Uterus (tissue), 2 donors: ENCODE results near the gene DLL3.

Experiments used
- POLR2A ChIP-seq, 2 donors: fragments of 450-650 bp; IDR thresholded peaks; one replicate each; pipeline ENCODE4 v1.6.1; 2016; ENCODE audit warnings: antibody characterized with exemption in 2 of 2, mild to moderate bottlenecking in 1 of 2, moderate library complexity in 1 of 2
- TF ChIP-seq, protein P1 (sequence below), 4 experiments: fragments of 200-600 bp in 2 of 4; fragments of 450-650 bp in 2 of 4; sonication (generic) in 2 of 4; IDR thresholded peaks; one replicate each; pipeline ENCODE4 v1.5.1; 2016 to 2019; ENCODE audit warnings: antibody characterized with exemption in 4 of 4, mild to moderate bottlenecking in 2 of 4, moderate library complexity in 1 of 4

- no peak for TF ChIP-seq POLR2A (IDR thresholded peaks at IDR 0.05)
- TF ChIP-seq, protein P1, sequence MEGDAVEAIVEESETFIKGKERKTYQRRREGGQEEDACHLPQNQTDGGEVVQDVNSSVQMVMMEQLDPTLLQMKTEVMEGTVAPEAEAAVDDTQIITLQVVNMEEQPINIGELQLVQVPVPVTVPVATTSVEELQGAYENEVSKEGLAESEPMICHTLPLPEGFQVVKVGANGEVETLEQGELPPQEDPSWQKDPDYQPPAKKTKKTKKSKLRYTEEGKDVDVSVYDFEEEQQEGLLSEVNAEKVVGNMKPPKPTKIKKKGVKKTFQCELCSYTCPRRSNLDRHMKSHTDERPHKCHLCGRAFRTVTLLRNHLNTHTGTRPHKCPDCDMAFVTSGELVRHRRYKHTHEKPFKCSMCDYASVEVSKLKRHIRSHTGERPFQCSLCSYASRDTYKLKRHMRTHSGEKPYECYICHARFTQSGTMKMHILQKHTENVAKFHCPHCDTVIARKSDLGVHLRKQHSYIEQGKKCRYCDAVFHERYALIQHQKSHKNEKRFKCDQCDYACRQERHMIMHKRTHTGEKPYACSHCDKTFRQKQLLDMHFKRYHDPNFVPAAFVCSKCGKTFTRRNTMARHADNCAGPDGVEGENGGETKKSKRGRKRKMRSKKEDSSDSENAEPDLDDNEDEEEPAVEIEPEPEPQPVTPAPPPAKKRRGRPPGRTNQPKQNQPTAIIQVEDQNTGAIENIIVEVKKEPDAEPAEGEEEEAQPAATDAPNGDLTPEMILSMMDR (IDR thresholded peaks at IDR 0.05), result no peak
Observed at GRCh38 chr19:39518975-39519374, 20.2 kb downstream of the DLL3 start.
